Uterus (tissue), 2 donors: ENCODE results near the gene CCR7.
A peak's percentile ranks its signal among the peaks of the same experiment; 100 is the strongest.

Source experiments
- POLR2A ChIP-seq, 2 donors: fragments of 450-650 bp; IDR thresholded peaks; one replicate each; pipeline ENCODE4 v1.6.1; 2016; ENCODE audit warnings: antibody characterized with exemption in 2 of 2, mild to moderate bottlenecking in 1 of 2, moderate library complexity in 1 of 2
- TF ChIP-seq, protein P1 (sequence below), 4 experiments: fragments of 200-600 bp in 2 of 4; fragments of 450-650 bp in 2 of 4; sonication (generic) in 2 of 4; IDR thresholded peaks; one replicate each; pipeline ENCODE4 v1.5.1; 2016 to 2019; ENCODE audit warnings: antibody characterized with exemption in 4 of 4, mild to moderate bottlenecking in 2 of 4, moderate library complexity in 1 of 4

DNA sequence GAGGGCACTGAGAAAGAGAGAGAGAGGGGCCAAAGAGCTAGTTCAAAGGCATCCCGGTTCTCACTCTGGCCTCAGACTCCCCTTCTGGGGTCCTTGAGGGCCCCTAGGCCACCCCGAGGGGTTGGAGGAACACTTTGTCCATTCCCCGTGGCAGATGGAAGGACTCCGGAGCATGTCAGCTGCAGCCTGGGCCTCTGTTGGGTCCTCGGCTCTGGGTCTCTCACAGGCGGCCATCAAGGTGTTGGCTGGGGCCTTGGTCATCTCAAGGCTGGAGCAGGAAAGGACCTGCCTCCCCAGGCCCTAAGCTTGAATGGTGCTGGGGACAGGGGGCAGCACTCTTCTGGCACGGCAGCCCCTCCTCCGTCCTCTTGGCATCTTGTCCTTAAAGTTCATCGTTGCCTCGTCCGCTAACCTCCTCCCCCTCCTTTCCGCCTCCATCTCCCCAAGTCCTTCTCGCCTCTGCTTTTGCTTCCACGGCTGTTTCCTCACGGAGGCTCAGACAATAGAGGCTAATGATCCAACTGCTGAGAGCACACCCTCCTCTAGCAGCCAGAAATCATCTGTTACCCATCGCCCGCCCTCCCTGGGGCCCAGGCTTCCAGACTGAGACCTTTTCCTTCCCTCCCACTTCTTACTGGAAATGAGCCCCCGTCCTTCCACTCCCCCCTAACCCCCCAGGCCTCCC lies 23.3 kb downstream of the CCR7 start:
- TF ChIP-seq, protein P1, sequence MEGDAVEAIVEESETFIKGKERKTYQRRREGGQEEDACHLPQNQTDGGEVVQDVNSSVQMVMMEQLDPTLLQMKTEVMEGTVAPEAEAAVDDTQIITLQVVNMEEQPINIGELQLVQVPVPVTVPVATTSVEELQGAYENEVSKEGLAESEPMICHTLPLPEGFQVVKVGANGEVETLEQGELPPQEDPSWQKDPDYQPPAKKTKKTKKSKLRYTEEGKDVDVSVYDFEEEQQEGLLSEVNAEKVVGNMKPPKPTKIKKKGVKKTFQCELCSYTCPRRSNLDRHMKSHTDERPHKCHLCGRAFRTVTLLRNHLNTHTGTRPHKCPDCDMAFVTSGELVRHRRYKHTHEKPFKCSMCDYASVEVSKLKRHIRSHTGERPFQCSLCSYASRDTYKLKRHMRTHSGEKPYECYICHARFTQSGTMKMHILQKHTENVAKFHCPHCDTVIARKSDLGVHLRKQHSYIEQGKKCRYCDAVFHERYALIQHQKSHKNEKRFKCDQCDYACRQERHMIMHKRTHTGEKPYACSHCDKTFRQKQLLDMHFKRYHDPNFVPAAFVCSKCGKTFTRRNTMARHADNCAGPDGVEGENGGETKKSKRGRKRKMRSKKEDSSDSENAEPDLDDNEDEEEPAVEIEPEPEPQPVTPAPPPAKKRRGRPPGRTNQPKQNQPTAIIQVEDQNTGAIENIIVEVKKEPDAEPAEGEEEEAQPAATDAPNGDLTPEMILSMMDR (IDR thresholded peaks at IDR 0.05): no peak
- peak in 1 of 2 donors; percentile 19 for TF ChIP-seq POLR2A (IDR thresholded peaks at IDR 0.05)
